NCI-H1694 treated with DMSO at 0.1 percent for 48 hours (cell line): ENCODE data around the gene FAM117B.

Experiments
- DNase-seq: peaks from one replicate; lab custom pipeline; 2025; lab: John Stamatoyannopoulos, UW

FAM117B gene

DNA sequence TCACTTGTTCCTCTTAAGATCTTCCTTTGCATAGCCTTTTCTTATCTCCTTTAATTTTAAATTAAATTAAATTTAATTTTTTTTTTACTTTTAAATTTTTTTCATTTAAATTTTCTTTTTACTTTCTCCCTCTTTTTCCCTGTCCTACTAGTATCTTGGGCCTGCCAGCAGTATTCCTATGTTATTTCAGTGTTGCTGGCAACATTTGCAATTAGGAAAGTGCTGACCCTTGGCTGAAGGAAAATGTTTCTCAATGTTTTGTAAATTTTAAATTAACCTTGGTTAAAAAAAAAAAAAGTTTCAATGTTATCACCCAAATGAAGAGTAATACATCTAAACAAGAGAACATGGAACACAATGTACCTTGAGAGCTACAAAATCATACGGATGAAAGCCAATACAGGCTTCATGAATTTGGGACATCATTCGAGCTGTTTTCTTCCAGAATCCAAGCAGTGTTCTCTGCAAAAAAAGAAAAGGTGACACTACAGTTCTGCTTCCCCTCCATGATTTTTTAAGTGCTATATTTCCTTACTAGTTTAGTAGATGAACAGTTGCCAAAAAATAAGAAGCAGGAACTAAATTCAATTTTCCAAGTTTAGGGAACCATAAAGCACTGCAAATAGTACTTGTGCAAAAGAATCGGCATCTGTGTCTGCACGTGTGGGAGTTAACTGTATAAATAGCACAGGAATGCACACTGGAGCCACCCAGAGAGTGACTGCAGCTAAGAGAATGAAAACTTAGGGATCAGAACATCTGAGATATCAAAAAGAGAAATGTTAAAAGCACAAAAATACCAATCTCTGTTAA lies 181.0 kb downstream of the FAM117B start:
- no peak for DNase-seq

GRCh38 chr2:202817771-202818170 lies 183.0 kb downstream of the FAM117B start:
- no peak for DNase-seq

GRCh38 chr2:202818321-202818720 lies 183.6 kb downstream of the FAM117B start:
- DNase-seq: no peak
